A673 (cell line): ENCODE data around the gene LIPM.

ENCODE experiments used
- CTCF ChIP-seq: fragments of 300-800, 200-600 bp; sonication (generic); conservative IDR thresholded peaks from 2 replicates; pipeline ENCODE4 v1.5.1; 2017; ENCODE audit warnings: low read depth, mild to moderate bottlenecking, antibody characterized with exemption, low read length, moderate library complexity, mixed read lengths
- EZH2 ChIP-seq: fragments of 200-600 bp; sonication (generic); IDR thresholded peaks from 2 replicates; pipeline ENCODE4 v1.6.1; 2017; ENCODE audit warnings: borderline replicate concordance, low read depth, mild to moderate bottlenecking, mixed read lengths, antibody characterized with exemption, low read length; ENCODE audit not compliant: poor library complexity, severe bottlenecking

GRCh38 chr10:88809621-88810020 is 7.1 kb downstream of the LIPM start:
- TF ChIP-seq EZH2 (no peak), CTCF (no peak)
